ENCODE results near the gene RYR3. TPM values are rescaled to one million over a fixed set of nuclear protein-coding genes. Genes with fewer than 3 reads are reported as not detected.

The RYR3 gene
- total RNA-seq, 2 donors from 2014 or later, result not detected

DNA sequence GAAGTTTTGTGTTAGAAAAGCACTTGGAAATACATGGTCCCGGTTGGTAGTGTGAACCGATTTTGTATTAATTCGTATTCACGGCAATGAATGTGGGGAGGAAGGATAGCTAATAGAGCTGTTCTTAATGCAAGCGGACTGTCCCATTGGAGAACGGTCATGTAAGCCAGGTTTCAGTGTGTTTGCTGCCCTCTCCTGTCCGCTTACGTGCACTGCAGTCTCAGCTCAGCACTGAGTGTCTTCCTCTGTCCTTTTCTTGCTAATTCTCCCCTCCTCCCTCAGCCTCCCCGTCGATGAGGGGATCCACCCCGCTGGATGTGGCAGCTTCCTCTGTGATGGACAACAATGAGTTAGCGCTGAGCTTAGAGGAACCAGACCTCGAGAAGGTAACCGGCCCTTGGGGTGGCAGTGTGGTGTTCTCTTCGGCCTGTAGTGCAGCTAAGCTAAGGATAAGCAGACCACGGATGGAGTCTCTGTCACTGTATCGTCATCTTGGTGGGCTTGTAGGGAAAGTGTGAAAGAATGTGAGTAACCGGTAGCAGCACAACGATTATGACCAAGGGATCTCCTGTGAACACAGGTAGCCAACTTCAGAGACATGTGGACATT, 390.0 kb downstream of the RYR3 start:
- no peaks in the 10 kb centered on the region for H3K9me3 Mint-ChIP-seq
- ATAC-seq, result peak; percentile 67 to 78
- no peak overlapping the region for H3K27ac Mint-ChIP-seq
- H3K36me3 Mint-ChIP-seq, result no peaks in the 10 kb centered on the region
- peak in 1 of 2 donors; percentile 60 for DNase-seq (ENCODE audit: low spot score in 2 of 2)

DNA sequence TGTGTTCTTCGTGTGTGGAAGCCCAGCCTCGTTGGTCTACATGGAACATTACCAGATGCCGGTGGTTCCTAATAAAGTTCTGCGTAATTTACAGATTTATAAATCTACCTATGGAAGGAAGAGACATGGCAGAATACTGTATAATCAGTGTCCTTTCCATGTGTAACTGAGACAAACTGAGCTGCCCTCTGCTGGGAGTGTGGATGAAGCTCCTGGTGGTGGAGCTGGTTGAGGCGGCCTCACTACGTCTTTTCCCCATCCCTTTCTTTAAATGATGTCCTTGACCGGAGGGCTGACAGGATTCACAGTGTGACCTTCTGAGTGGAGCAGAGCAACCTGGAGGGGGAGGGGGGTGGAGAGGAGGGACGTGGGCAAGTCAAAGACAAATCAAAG, 390.5 kb downstream of the RYR3 start:
- H3K9me3 Mint-ChIP-seq, result no peaks in the 10 kb centered on the region
- ATAC-seq (no peak), DNase-seq (ENCODE audit: low spot score in 2 of 2) (no peak)
- no peaks in the 10 kb centered on the region for H3K36me3 Mint-ChIP-seq
- no peak overlapping the region for H3K27ac Mint-ChIP-seq

DNA sequence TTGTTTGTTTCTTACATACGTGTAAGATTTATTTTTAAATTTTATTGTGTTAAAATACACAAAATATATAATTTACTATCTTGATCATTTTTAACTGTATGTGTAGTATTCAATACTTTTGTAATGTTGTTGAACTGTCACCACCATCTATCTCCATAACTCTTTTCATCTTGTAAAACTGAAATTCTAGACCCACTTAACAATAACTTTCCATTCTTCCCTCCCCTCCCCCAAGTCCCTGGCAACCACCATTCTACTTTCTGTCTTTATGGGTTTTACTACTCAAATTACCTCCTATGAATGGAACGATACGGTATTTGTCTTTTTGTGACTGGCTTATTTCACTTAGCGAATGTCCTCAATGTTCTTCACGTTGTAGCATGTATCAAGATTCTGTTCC, 395.4 kb downstream of the RYR3 start:
- no peak for DNase-seq (ENCODE audit: low spot score in 2 of 2)
- Mint-ChIP-seq H3K36me3 (peaks cover 4 to 10% of the 10 kb centered on the region in 2 donors), H3K9me3 (peaks cover 5 to 12% of the 10 kb centered on the region in 2 donors), H3K27ac (no peak overlapping the region)
- no peak for ATAC-seq

DNA sequence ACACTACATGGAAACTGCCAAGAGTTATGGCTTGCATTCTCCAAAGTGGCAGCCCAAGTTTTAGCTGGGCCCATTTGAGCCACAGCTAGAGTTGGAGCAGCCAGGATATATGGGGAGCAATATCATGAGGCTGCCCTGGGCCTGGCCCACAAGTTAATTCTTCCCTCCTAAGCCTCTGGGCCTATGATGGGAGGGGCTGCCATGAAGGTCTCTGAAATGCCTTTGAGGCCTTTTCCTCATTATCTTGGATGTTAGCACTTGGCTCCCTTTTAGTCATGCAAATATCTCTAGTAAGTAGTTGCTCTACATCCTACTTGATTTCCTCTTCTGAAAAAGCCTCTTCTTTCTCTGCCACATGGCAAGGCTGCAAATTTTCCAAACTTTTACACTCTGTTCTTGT, 400.0 kb downstream of the RYR3 start:
- H3K9me3 Mint-ChIP-seq, result peaks cover 24 to 37% of the 10 kb centered on the region in 2 donors
- DNase-seq (ENCODE audit: low spot score in 2 of 2), result no peak

DNA sequence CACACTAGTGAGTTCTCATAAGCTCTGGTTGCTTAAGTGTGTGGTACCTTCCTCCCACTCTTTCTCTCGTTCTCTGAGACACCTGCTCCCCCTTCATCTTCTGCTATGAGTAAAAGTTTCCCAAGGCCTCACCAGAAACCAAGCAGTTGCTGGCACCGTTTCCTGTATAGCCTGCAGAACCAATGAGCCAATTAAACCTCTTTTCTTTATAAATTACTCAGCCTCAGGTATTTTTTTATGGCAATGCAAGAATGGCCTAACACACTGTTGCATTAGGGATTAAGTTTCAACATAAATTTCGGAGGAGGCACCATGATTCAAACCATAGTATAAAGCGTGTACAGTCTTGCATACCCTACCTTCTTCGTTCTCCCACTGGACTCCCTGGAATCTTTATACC, 405.3 kb downstream of the RYR3 start:
- DNase-seq (ENCODE audit: low spot score in 2 of 2) (peak in 1 of 2 donors; percentile 10), ATAC-seq (peak; percentile 84 to 97)
- Mint-ChIP-seq H3K9me3 (peaks cover 18 to 30% of the 10 kb centered on the region in 2 donors), H3K36me3 (peaks cover 9 to 23% of the 10 kb centered on the region in 2 donors), H3K27ac (peak overlapping the region in 1 of 2 donors; percentile 32)

More for the DNA sequence above, 400.0 kb downstream of the RYR3 start:
- H3K27ac Mint-ChIP-seq, result no peak overlapping the region
- ATAC-seq, result no peak
- H3K36me3 Mint-ChIP-seq, result peaks cover 19% of the 10 kb centered on the region in 2 donors

DNA sequence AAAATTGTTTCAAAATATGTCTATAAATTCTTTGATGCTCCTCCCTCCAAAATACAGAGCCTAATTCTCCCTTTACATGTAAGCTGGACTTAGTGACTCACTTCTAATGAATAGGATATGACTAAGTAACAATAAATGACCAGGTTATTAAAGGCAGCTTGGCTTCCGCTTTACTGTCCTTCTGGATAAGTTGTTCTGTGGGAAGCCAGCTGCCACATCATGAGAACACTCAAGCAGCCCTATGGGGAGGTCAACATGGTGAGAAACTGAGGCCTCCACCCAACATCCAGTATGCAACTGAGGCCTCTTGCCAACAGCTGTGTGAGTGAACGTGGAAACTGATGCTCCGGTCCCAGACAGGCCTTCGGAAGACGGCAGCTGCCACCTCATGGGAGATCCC, 410.2 kb downstream of the RYR3 start:
- Mint-ChIP-seq H3K27ac (no peak overlapping the region), H3K36me3 (peaks cover 0 to 8% of the 10 kb centered on the region in 2 donors), H3K9me3 (peaks cover 0 to 6% of the 10 kb centered on the region in 2 donors)
- ATAC-seq, result no peak
- DNase-seq (ENCODE audit: low spot score in 2 of 2), result no peak

DNA sequence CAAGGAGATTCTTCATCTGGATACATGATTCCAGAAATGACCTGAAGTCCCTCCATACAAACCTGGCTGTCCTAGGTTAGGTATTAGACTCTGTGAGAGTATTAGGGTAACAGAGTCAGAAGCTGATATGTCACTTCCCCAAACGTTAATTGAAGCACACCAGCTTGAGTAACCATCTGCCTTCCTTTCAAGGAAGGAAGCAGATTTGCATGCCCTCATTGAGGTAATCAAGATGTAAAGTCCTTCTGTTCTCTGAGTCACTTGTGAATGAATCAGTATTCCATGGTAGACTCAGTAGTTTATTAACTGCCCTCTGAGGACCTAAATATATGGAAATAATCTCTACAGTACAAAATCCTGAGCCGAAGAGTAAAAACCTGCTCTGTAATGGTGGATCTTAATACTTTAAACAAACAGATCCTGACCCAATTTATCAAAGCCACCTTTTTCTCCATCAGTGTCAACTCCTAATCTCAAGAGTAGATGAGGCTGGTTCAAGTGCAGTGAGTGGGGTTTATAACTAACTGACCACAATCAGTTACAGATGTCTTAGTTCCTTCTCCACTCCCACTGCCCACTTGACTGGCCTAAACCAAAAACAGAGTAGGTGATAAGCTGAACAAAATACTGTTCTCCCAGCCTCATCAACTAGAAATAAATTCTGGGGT, 411.4 kb downstream of the RYR3 start:
- DNase-seq (ENCODE audit: low spot score in 2 of 2), result no peak
- ATAC-seq, result peak in 1 of 2 donors; percentile 50
- peaks cover 0 to 5% of the 10 kb centered on the region in 2 donors for H3K36me3 Mint-ChIP-seq
- H3K9me3 Mint-ChIP-seq, result peaks cover 0 to 4% of the 10 kb centered on the region in 2 donors
- no peak overlapping the region for H3K27ac Mint-ChIP-seq

DNA sequence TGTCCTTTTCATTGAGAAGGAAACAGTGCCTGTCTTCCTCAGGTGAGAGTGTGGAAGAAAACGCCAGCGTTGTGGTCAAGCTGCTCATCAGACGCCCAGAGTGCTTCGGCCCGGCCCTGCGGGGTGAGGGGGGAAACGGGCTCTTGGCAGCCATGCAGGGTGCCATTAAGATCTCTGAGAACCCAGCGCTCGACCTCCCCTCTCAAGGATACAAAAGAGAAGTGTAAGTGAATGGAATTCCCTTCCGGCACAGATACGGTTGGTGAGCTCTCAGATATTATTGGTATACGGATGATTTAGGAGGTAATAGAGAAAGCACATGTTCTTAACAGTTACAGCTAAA, 411.9 kb downstream of the RYR3 start:
- H3K9me3 Mint-ChIP-seq, result no peaks in the 10 kb centered on the region
- no peak for ATAC-seq

DNA sequence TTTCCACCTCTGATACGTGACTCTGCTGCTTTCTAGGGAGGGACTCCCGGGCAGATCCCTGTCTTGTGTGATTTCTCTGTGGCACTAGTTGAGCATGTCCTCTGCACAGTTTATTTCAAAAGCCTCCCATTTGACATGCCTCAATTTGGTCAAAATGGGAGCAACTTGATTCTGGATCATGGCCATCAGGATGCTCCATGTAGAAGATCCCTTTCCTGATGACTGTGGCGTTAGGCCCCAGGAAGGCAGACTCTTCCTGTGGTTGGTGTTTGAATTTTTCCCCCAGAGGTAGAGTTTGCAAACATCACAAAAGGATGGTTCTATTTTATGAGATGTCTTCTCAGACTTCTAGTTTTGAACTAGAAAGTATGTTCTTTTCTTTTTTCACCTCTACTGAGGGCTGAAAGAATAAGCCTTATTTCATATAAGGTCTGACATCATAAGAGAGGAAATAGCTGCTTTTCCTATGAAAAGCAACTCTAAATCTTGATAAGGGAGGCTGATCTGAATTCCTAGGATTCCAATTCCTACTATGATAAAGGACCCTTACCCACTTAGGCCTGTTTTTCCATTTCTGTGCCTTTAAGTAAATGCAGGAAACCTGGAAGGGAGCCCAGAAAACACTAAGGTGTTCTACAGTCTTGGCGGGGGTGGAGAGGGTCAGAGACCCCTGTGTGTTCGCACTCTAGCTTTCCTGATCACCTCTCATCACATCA, 413.7 kb downstream of the RYR3 start:
- Mint-ChIP-seq H3K27ac (no peak overlapping the region), H3K9me3 (no peaks in the 10 kb centered on the region), H3K36me3 (no peaks in the 10 kb centered on the region)
- DNase-seq (ENCODE audit: low spot score in 2 of 2) (no peak), ATAC-seq (no peak)

More for the DNA sequence above, 411.9 kb downstream of the RYR3 start:
- Mint-ChIP-seq H3K36me3 (no peaks in the 10 kb centered on the region), H3K27ac (no peak overlapping the region)
- no peak for DNase-seq (ENCODE audit: low spot score in 2 of 2)

DNA sequence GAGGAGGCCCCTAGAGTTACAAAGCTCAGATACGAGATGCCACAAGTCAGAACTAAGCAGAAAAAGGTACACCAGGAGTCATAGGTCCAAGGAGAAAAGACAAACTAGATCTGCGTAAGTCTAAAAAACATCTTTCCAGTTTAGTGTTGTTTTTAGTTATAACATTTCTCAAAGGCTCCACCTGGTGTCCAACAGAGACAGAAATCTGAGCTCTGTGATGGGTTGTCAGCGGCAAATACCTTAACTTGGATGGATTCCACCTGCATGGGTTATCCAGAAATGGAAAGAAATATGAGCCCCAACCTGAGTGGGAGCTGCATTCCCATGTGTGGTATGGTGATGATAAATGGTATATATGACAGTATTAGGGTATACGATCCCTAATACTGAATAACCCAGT, 418.9 kb downstream of the RYR3 start:
- H3K9me3 Mint-ChIP-seq, result no peaks in the 10 kb centered on the region
- no peak overlapping the region for H3K27ac Mint-ChIP-seq
- no peaks in the 10 kb centered on the region for H3K36me3 Mint-ChIP-seq
- ATAC-seq (no peak), DNase-seq (ENCODE audit: low spot score in 2 of 2) (no peak)

DNA sequence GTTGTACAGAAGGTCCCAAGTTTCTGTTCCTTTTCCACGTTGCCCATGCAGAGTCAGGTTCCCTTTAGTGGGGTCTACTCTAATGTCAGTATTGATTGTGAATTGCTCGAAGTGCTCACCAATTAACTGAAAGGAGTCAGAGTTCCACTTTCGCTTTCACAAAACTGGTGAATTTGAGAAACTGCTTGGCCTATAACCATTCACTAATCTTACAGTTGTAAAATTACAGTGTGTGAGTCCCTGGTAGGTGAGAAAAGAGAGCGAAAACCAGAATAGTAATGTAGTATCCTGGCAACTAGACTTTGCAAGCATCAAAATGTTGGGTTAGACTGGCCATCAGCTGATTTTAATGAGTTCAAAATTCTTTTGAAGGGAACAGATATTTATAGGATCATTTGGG, 420.0 kb downstream of the RYR3 start:
- Mint-ChIP-seq H3K9me3 (no peaks in the 10 kb centered on the region), H3K36me3 (no peaks in the 10 kb centered on the region), H3K27ac (no peak overlapping the region)
- DNase-seq (ENCODE audit: low spot score in 2 of 2) (no peak), ATAC-seq (peak in 1 of 2 donors; percentile 32)

DNA sequence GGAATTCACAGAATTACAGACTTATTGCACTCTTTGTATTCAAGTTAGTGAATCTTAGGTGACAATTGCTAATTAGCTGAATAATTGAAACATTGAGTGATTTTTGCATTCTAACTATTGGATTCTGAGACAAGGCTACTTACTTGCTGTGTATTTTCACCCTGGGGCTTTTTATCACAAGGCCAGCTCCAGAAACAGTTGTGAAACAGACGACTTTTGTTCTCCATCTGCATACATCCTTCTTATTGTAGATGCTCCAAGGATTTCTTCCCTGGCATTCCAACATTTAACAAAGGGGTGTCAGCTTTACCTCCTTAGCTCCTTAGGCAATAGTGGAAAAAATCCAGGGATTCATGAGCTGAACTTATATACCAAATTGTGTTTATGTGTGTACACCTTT, 424.4 kb downstream of the RYR3 start:
- ATAC-seq, result no peak
- DNase-seq (ENCODE audit: low spot score in 2 of 2), result no peak
- Mint-ChIP-seq H3K9me3 (no peaks in the 10 kb centered on the region), H3K27ac (no peak overlapping the region), H3K36me3 (no peaks in the 10 kb centered on the region)

DNA sequence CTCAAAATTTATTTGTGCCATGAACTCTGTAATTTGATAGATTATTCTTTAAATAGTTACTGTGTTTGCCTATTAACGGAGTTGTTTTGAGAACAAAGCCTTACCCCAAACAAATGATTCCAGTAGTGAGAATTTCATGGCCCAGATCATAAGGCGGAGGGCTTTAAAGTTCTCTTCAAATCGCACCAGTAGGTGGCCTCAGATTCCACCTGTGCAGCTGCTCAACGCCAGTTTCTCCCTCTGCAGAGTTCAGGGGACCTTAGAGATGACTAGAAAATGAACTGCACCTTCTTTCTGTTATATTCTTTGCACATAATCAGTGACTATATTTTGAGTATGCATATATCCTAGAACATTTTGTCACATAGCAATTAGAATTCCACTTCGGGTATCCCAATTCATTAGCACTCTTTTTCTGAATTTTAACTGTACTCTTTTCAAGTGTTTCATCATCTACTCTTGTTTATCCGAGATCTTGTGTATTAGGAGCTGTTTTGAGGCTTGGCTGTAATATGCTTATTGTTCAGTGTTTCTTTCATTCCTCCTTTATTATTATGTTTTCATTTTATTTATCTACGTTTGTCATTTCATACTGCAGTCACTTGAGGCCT, 425.0 kb downstream of the RYR3 start:
- ATAC-seq, result no peak
- Mint-ChIP-seq H3K36me3 (no peaks in the 10 kb centered on the region), H3K27ac (no peak overlapping the region), H3K9me3 (no peaks in the 10 kb centered on the region)
- no peak for DNase-seq (ENCODE audit: low spot score in 2 of 2)

DNA sequence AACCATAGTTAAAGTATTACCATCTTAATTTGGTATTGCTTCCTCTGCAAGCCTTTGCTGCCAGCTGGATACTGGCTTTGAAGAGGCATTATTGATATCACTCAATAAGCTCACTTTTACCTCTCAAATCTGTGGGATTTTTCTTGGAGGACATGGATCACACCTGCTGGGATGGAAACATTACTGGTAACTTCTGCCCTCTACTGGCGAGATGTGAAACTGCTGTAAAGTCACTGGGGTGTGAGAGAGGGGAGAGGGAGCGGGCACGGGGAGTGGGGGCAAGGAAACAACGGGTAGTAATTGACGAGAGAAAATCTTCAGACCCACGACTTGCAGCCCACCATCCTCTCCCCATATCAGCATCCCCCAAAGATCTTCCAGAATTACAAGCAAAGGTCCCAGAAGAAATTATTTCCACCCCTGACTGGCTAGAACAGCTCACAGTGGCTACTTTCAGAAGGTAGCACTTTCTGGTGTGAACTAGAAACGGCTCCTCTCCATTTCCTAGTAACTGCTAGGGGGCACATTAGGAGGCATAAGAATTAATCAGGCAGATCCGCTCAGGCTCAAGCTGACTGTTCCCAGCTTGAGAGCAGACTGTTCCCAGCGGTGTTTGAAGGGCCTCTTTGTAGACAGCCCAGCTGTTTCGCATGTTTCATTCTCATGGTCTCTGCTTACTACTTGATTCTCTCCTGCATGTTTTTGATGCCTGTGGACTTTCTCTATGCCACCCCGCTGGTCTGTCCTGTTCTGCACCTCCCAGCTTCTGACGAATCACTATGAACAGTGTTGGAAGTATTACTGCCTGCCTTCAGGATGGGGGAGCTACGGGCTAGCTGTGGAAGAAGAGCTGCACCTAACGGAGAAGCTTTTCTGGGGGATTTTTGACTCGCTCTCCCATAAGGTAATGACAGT, 427.2 kb downstream of the RYR3 start:
- Mint-ChIP-seq H3K9me3 (no peaks in the 10 kb centered on the region), H3K27ac (peak overlapping the region in 1 of 2 donors; percentile 47), H3K36me3 (no peaks in the 10 kb centered on the region)
- peak; percentile 36 to 51 for ATAC-seq
- DNase-seq (ENCODE audit: low spot score in 2 of 2), result peak in 1 of 2 donors; percentile 52

DNA sequence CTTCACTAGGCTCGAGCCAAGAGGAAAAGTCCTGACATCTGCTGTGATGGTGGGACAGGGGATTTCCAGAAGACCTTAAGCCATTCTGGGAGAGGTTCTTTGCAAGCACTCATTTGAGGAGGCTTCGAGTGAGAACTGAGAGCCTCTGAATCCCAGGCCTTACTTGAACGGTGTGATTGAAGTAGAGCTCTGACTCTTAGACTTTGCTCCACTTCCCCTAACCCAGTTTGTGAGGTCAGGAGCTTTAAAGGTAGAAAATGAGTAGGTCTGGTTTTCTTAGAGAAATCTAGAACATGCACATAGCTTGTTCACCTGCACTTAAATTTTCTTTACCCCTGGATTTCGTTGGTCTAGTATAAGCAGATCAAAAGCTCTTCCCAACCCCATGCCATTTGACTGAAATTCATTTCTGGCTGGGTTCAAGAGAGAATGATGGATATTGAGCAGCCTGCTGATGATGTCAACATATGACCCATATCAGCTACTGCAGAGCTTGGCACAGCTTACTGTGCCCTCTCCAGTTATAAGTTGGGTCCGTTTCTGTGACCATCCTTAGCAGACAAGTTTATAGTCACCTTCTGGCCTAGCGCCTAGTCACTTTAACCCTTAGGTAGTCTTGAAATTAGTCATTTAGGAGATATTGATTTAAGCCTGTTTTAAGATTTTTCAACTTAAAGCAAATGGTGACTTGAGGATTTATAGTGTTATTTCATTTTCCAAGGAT, 428.3 kb downstream of the RYR3 start:
- H3K9me3 Mint-ChIP-seq, result no peaks in the 10 kb centered on the region
- H3K27ac Mint-ChIP-seq, result no peak overlapping the region
- H3K36me3 Mint-ChIP-seq, result no peaks in the 10 kb centered on the region
- no peak for DNase-seq (ENCODE audit: low spot score in 2 of 2)
- ATAC-seq, result peak in 1 of 2 donors; percentile 93

DNA sequence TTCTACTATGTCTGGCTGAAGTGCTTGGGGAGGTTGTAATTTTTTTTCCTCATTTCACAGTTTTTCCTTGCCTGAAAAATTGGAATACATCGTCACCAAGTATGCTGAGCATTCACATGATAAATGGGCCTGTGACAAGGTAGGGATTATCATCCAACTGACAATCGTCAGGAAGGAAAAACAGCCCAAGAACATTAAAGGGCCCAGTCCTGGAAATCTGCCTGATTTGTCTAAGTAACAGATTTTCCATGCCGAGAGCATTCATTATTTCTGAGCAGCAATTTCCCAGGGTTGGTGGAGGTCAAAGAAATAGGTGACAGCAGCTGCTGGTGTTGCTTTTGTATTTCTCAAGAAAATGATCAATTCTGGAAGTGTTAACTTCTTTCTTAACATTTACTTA, 431.5 kb downstream of the RYR3 start:
- ATAC-seq (no peak), DNase-seq (ENCODE audit: low spot score in 2 of 2) (no peak)
- Mint-ChIP-seq H3K9me3 (no peaks in the 10 kb centered on the region), H3K36me3 (no peaks in the 10 kb centered on the region), H3K27ac (no peak overlapping the region)
